Stimulated activated CD8-positive, alpha-beta memory T cell treated with anti-CD3 and anti-CD28 coated beads, Interleukin-12 subunit alpha, Interleukin-12 subunit beta, amount 100 ng/mL, for 4 hours (primary cell): Measurements from ENCODE around the gene CCDC73.

Source experiments
- DNase-seq: peaks from one replicate; pipeline ENCODE4 v3.0.0-alpha.2; 2020; ENCODE audit warnings: low read depth

Gene CCDC73

DNA sequence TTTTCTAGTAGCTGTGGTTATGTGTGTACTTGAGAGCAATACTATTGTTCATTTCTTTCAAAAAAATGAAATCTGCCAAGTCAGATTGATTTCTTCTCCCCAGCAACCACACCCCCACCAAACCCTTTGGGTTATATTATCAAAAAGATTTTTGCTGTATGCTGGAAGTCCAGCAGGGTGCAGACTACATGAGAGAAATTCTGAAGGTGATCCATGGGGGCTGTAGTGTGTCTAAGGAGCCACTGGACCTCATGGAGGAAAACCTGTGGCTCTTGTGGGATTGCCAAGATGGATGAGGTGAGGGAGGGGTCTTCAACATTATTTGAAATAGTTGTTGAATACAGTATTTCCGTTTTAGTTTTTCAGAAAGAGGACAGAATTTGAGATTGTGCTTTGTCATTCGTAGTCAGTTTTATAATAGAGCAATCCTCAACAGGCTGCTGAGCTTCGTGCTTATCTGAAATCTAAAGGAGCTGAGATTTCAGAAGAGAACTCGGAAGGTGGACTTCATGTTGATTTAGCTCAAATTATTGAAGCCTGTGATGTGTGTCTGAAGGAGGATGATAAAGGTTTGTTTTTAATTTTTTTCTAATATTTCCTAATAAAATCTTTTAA is 207.8 kb downstream of the CCDC73 start:
- DNase-seq, result no peak

DNA sequence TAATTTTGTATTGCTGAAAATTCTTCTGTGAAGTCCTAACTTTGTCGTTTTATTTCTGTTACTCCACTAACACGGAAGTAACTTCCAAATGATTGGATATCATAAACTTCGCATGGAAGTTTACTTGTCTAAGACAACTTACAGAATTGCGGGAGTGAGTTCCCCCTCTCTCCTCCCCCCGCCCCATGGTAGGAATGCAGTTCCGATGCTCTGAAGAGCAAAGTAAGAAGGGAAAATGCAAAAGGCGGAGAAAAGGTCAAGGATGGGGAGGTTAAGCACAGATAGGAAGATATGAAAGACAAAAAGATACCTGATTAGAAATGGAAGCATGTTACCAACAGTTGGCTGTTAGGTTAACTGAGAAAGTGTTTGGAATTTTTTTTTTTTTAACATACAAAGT is 209.5 kb downstream of the CCDC73 start:
- no peak for DNase-seq

DNA sequence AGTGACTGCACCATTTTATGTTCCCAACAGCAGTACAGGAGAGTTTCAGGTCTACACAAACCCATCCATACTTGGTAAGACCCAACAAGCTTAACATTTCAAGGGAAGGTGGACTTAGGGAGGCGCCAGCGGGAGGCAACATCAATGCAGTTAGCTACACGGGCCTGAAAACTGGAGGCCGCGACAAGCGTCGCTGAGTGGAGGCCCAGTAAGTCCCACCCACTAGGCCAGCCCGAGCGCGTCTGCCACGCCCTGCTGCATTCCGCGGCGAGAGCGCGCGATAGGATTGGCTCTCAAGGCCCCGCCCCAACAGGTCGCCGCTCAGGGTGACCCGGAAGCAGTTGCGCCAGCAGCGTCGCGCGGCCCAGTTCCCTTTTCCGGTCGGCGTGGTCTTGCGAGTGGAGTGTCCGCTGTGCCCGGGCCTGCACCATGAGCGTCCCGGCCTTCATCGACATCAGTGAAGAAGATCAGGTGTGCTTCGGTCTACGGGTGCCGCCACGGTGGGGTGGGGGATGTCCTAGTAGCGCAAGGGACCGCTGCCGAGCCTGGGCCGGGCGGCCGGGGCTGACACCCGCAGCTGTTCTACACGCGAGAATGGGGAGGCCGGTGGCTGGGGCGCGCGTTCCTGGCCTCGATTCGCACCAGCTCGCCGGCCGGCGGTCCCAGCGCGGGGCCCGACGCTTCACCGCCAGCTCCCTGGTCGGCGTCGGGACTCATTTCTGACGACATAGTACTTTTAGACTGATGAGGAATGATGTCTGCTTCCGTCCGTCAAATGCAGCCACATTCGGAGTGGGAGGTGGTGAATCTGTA is 210.8 kb downstream of the CCDC73 start, which contains the start of gene EIF3M:
EIF3M (plus strand) TSS at position 373 of the 813 bp plus-strand sequence; CDS start at position 430, 57 bp downstream.
- peak; percentile 89 for DNase-seq

DNA sequence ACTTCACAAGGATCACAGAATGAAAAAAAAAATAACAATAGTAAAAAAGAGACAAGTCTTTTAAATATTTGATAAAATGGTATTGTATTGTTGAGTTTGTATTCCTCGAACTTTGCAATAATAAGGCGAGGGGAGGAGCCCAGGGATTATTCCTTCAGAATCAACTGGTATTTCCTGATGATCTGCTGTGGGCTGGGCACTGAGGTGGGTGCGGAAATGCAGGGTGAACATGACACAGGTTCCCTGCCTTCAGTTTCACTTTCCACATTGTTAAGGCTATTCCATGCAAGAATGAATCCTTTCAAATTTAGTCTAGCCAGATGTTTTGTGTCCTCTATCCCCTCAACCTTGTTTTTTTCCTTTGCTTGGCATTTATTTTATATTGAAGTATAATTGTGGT is 212.9 kb downstream of the CCDC73 start:
- no peak for DNase-seq

DNA sequence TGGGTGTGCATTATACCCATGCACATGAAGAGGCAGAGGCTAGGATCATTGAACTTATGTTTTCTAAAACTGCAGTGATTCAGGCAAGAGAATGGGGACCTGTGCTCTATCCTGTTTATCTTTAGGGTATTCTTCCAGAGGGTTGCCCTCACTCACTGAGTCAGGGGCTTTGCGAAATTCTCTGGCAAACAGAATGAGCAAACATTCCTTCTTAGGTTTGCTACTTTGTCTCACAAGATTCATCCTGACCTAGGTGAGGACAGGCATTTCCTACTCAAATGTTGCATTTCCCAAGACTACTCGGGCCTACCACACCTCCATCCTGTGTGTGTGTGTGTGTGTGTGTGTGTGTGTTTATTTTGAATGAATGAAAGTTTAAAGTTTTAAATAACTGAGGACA is 213.5 kb downstream of the CCDC73 start:
- no peak for DNase-seq

DNA sequence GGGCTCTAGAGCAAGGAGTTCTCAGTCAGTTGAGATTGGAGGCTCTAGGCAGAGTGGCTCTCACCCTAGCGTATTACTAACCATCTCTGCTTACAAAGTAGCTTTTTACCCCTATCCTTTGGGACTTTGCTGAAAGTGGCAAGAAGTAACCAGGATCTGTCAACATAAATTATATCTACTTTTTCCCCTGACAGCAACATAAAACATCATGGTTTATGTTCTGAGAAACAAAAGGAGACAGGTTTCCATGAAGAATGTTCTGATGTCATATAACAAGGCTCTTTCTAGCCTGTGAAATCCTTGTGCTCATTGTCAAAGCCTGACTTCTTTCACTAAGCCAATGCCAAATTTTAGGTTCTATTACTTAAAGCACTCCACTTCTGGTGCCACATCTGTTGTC is 218.0 kb downstream of the CCDC73 start:
- no peak for DNase-seq

DNA sequence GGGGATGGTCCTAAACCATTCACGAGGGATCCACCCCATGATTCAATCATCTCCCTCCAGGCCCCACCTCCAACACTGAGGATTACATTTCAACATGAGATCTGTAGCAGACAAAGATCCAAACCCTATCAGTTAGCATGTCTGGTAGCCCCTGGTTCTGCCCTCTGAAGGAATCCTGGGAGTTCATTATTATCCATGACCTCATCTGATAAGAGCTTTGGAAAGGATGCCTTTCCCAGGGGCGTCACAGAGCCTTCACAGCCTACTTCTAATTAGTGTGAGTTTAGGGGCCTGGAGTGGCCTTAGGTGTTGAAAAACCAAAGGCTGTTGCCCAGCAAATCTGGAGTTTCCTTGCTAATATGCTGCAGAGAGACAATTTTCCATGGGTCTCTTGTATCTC is 219.4 kb downstream of the CCDC73 start:
- no peak for DNase-seq

DNA sequence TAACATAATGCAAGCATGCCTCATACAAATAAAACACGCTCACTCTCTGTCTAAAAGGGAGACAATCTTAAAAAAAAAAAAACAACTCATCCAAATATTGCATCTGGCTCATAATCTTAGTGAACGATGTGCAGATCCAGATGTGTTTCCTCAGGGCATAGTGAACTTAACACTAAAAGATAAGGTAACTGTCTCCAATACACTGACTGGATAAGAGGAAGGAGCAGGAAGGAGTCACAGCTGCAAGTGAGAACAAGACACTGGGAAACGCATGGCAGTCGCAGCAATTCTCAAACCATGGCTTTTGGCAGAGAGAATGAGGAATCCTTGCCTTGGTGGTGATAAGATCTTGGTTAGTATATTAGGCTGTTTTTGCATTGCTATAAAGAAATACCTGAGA is 220.0 kb downstream of the CCDC73 start:
- no peak for DNase-seq

DNA sequence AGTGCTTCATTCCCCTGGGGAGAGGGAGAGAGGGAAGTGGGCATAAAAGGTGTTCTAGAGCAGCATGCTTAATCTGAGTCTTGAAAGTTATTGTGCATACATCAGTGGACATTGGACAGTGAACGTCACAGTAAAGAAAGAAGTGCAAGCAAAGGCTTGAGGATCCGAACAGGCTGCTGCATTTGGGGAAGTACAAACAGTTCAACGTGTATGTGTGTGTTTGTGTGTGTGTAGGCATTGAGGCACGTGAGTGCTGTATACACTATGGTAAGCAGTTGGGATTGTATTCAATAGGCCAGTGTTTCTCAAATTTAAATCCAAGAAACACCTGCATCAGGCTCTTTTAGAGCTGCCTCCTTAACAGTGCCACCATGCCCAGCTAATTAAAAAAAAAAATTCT is 221.2 kb downstream of the CCDC73 start:
- no peak for DNase-seq

DNA sequence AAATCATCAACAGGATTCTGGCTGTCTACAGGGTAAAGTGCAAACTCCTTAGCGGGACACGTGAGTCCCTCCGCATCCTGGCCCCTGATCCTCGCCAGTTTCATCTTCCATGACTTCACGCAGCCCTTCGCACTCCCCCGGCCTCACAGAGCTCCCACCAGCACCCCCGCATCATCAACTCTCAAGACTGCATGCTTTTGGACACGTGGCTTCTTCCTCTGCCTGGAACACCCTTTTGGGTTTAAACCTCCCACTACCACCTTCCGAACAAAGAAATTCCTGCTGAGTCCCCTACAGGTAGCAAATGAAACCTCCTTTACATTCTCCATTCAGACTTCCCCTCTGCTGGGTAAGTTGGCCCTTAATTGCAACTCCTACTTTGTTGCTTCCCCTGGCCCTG is 223.4 kb downstream of the CCDC73 start:
- DNase-seq, result no peak

DNA sequence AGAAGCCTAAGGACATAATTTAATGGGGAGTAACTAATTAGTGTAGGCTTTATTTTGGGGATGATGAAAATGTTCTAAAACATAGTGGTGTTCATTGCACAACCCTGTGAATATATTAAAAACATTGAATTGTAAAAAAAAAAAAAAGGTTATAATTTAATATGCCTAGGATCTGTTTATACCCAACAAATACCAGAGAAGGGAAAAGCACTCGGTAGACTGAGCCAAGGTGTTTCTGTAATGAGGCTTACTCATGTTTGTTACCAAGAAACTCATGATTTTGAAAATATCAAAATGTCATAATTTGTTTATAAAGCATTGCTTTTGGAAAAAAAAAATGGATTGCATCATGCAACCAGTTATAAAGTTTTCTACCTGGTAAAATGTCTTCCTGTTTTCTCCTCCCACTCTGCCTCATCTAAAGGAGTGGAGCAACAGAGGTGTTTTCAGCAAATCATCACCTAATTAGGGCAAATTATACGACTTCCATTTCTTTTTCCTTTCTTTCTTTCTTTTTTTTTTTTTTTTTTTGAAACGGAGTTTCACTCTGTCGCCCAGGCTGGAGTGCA is 225.1 kb downstream of the CCDC73 start:
- DNase-seq, result no peak

DNA sequence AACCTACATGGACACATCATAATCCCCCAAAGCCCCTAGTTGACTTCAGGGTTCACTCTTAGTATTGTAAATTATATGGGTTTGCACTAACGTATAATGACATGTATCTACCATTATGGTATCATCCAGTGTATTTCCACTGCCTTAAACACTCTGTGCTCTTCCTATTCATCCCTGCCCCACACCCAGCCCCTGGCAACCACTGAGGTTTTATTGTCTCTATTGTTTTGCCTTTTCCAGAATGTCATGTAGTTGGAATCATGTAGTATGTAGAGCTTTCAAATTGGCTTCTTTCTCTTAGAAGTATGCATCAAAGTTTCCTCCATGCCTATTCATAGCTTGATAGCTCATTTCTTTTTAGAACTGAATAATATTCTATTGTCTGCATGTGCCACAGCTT is 227.3 kb downstream of the CCDC73 start:
- DNase-seq, result no peak

DNA sequence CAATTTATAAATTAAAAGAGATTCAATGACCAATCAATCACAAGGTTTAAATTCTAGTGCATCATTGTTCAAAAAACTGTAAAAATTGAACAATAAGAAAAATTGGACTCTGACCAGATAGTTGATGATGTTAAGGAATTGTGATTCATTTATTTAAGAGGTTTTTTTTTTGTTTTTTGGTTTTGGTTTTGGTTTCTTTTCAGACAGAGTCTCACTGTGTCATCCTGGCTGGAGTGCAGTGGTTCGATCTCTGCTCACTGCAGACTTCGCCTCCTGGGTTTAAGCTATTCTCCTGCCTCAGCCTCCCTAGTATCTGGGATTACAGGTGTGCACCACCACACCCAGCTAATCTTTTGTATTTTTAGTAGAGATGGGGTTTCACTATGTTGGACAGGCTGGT is 227.9 kb downstream of the CCDC73 start:
- no peak for DNase-seq

DNA sequence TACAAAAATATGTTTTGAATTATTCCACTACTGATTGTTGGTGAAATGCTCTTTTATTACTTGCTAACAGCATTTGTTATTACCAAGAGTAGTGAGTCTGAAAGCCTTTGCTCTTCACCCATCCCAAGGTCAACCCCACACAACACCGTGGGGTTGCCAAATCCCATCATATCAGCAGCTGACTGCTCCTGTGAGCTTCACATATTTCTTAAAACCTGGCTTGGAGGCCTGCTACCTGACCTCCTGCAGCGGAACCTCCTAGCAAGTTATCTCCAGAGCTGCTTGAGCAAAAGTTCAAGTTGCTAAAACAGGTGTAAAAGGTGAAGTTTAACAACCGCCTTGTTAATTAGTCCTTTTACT is 230.9 kb downstream of the CCDC73 start:
- DNase-seq, result no peak

DNA sequence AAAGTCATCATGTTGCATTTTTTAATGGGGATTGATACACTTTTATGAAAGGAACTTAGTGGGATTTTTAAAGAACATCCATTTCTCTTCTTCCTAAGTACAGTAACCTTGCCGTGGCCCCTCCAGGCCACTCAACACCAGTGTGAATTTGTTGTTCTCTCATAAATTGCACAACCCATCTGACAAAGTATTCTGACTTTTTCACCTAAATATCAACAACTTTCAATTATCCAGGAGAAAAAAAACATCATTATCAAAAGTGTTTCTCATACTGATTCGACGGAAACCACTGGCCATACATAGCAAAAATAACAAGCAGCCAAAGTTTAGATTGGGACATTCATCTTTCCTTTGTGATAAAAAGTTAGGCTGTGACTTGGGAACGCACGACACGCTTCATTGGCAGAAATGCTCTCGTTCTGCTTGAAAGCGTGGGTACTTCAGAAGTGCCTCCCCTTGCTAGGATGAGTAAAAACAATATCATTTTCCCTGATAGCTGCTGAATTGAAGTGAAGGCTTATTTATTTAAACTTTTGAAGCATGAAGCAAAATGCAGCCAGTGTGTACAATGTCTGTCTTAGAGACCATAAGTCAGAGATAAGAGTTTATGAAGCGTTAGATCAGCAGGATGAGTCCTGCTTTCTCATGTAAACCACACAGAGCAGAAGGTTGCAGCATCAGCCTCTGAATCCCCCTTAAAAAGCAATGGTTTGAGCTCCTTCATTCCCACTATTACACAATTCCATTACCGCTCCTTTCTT is 231.4 kb downstream of the CCDC73 start:
- DNase-seq, result no peak

DNA sequence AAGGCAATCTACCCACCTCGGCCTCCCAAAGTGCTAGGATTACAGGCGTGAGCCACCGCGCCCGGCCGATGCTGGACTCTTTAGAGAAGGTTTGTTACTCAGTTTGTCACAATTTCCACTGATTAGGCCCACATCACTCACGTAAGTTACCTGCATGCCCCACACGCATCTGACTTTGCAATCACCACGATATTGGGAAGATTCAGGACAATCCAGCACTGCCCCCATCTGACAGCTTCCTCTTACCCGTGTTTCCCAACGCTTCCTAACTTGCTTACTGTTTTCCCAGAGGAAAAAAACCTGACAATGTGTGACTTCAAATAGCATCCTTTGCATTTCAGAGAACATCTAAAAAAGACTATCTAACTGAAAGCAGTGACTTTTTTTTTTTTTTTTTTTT is 232.6 kb downstream of the CCDC73 start:
- no peak for DNase-seq

DNA sequence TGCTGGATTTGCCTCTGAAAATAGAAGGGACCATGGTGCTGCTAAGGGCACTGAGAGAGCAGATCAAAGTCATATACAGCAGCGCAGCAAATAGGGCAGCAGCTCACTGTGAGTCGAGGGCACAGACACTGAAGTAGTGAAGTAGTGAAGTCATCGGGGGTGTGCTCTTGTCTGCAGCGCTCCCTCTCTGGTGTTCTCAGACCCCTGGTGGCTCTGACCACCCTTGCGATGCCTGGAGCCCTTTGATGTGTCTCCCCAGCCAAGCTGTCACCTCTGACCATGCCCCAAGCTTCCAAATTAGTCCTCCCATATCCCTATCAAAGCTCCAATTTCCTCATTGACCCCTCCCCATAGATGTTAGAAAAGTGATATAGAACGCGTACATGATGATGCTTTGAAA is 238.6 kb downstream of the CCDC73 start:
- DNase-seq, result no peak

DNA sequence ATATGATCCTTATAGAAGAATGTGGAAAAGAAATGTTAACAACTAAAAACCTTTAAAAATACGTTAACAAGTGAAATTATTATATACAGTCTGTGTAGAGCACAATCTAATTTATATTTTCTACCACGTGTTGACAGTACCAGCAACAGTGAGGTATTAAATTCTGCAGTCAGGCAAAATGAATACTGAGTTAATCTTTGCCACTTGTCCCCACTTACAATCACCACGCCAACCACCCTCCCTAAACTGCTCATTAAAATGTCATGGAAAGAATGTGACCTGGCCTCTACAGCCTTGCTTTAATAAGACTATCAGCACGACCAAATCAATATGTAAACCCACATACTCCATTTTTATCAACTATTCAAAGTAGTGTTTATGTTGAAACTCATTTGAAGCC is 239.4 kb downstream of the CCDC73 start:
- DNase-seq, result no peak
